NK-92 treated with Interleukin-12 subunit alpha and Interleukin-12 subunit beta, amount 100 ng/mL, for 24 hours (cell line): ENCODE measurements around the gene CACNB2.
"Not testable (repeated sequence)": the region's sequence is repeated elsewhere in the genome, so short reads cannot be mapped to it uniquely, and the experiment has no call there.

Experiments used
- DNase-seq: peaks from one replicate; lab custom pipeline; 2025; lab: John Stamatoyannopoulos, UW

CACNB2 gene

GRCh38 chr10:18570386-18570785, 430.2 kb downstream of the CACNB2 start:
- DNase-seq: not testable (repeated sequence)

GRCh38 chr10:18571076-18571475, 430.9 kb downstream of the CACNB2 start:
- no peak for DNase-seq

GRCh38 chr10:18571780-18572179, 431.6 kb downstream of the CACNB2 start:
- no peak for DNase-seq

DNA sequence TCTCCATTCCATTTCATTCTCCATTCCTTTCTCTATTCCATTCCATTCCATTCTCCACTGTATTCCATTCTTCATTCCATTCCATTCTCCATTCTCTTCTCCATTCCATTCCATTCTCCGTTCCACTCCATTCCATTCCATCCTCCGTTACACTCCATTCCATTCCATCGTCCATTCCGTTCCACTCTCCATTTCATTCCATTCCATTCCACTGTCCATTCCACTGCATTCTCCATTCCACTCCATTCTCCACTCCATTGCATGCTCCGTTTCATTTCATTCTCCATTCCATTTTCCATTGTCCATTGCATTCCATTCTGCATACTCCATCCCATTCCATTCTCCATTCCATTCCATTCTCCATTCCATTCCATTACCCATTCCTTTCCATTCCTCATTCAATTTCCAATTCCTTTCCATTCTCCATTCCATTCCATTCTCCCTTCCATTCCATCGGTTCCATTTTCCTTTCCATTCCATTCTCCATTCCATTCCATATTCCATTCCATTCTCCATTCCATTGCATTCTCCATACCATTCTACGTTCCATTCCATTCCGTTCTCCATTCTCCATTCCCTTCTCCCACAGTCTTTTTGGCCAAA, 432.8 kb downstream of the CACNB2 start:
- DNase-seq: no peak

GRCh38 chr10:18576586-18576985, 436.4 kb downstream of the CACNB2 start:
- DNase-seq: no peak

- no peak for DNase-seq
These were observed 437.8 kb downstream of the CACNB2 start for GRCh38 chr10:18577823-18578685.

DNA sequence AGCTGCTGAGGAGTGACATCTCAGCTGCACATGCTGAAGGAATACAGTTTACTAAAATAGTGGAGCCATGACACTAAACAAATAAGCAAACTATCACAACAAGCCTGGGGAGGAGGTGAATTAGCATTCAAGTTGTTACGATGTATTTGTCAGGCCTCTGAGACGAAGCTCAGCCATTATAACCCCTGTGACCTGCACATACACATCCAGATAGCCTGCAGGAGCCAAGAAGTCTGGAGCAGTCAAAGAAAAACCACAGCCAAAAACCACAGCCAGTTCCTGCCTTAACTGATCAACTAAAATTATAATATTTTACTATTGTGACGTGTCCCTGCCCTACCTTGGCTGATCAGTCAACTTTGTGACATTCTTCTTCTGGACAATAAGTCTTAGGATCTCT, 442.6 kb downstream of the CACNB2 start:
- no peak for DNase-seq

GRCh38 chr10:18583575-18584270, 443.5 kb downstream of the CACNB2 start:
- DNase-seq: no peak

- not testable (repeated sequence) for DNase-seq
These were observed 446.4 kb downstream of the CACNB2 start for GRCh38 chr10:18586637-18587036.

- not testable (repeated sequence) for DNase-seq
These were observed 450.9 kb downstream of the CACNB2 start for GRCh38 chr10:18591141-18591540.
